DLD1 (cell line): ENCODE measurements around the gene TRIM24.
"Not testable (repeated sequence)": the region's sequence is repeated elsewhere in the genome, so short reads cannot be mapped to it uniquely, and the experiment has no call there.

Experiments used
- in situ Hi-C: cut with HindIII; loops from 2 replicates; pipeline ENCODE4 v1.10.0; 2017; ENCODE audit warnings: low sequenced_read_pairs

Gene TRIM24

GRCh38 chr7:138459413-138460175, 465 bp upstream of the TRIM24 start:
- in situ Hi-C loops = no loop called here

GRCh38 chr7:138460649-138461607, 869 bp downstream of the TRIM24 start:
- in situ Hi-C loops = no loop called here

- in situ Hi-C loops = not testable (repeated sequence)
Observed at GRCh38 chr7:138463291-138463618, 3.2 kb downstream of the TRIM24 start.

GRCh38 chr7:138465046-138465445, 5.0 kb downstream of the TRIM24 start:
- in situ Hi-C loops = no loop called here

GRCh38 chr7:138466069-138466756, 6.2 kb downstream of the TRIM24 start:
- in situ Hi-C loops = not testable (repeated sequence)

- in situ Hi-C loops = no loop called here
Observed at GRCh38 chr7:138468244-138469123, 8.4 kb downstream of the TRIM24 start.

GRCh38 chr7:138470391-138471157, 10.5 kb downstream of the TRIM24 start:
- in situ Hi-C loops = no loop called here

GRCh38 chr7:138472292-138473079, 12.4 kb downstream of the TRIM24 start:
- in situ Hi-C loops = no loop called here

GRCh38 chr7:138475377-138475776, 15.3 kb downstream of the TRIM24 start:
- in situ Hi-C loops = no loop called here

GRCh38 chr7:138477081-138477578, 17.1 kb downstream of the TRIM24 start:
- in situ Hi-C loops = no loop called here

- in situ Hi-C loops = no loop called here
Observed at GRCh38 chr7:138477581-138477980, 17.5 kb downstream of the TRIM24 start.

- in situ Hi-C loops = no loop called here
Observed at GRCh38 chr7:138478499-138478908, 18.4 kb downstream of the TRIM24 start.

- in situ Hi-C loops = no loop called here
Observed at GRCh38 chr7:138480527-138480926, 20.5 kb downstream of the TRIM24 start.

GRCh38 chr7:138481447-138482380, 21.7 kb downstream of the TRIM24 start:
- in situ Hi-C loops = no loop called here

- in situ Hi-C loops = no loop called here
Observed at GRCh38 chr7:138483531-138483930, 23.5 kb downstream of the TRIM24 start.

- in situ Hi-C loops = not testable (repeated sequence)
Observed at GRCh38 chr7:138485508-138485907, 25.4 kb downstream of the TRIM24 start.

GRCh38 chr7:138489139-138489538, 29.1 kb downstream of the TRIM24 start:
- in situ Hi-C loops = not testable (repeated sequence)
